Activated CD8-positive, alpha-beta memory T cell treated with anti-CD3 and anti-CD28 coated beads, Interleukin-2, amount 50 U/mL, for 1 hour (primary cell): Measurements from ENCODE around the gene ZDHHC22.
"Not testable (repeated sequence)": the region's sequence is repeated elsewhere in the genome, so short reads cannot be mapped to it uniquely, and the experiment has no call there.

ENCODE experiments used
- DNase-seq: peaks from one replicate; pipeline ENCODE4 v3.0.0-alpha.2; 2020; ENCODE audit errors: extremely low read depth

ZDHHC22 gene

GRCh38 chr14:77141214-77142004, at the start of gene ZDHHC22:
Gene ZDHHC22 (minus strand): TSS chr14:77141791. CDS start chr14:77139738, 2,053 bp downstream.
- no peak for DNase-seq

GRCh38 chr14:77190977-77191376, 49.4 kb upstream of the ZDHHC22 start:
- DNase-seq, result no peak

- DNase-seq, result no peak
Measured at GRCh38 chr14:77189479-77189878, 47.9 kb upstream of the ZDHHC22 start.

GRCh38 chr14:77187649-77188012, 46.0 kb upstream of the ZDHHC22 start:
- DNase-seq, result no peak

GRCh38 chr14:77186911-77187648, 45.5 kb upstream of the ZDHHC22 start:
- DNase-seq, result no peak

GRCh38 chr14:77185093-77185465, 43.5 kb upstream of the ZDHHC22 start:
- no peak for DNase-seq

GRCh38 chr14:77184396-77185092, 43.0 kb upstream of the ZDHHC22 start:
- DNase-seq, result no peak

- DNase-seq, result no peak
Measured at GRCh38 chr14:77183896-77184295, 42.3 kb upstream of the ZDHHC22 start.

- DNase-seq, result peak; percentile 4
Measured at GRCh38 chr14:77181603-77182437, 40.2 kb upstream of the ZDHHC22 start, which contains the start of gene TMEM63C. Gene TMEM63C (plus strand): TSS chr14:77181798. CDS start chr14:77218814, 37,016 bp downstream.

GRCh38 chr14:77180726-77181602, 39.4 kb upstream of the ZDHHC22 start:
- DNase-seq, result no peak

- no peak for DNase-seq
Measured at GRCh38 chr14:77178656-77179055, 37.1 kb upstream of the ZDHHC22 start.

- DNase-seq, result no peak
Measured at GRCh38 chr14:77177702-77178101, 36.1 kb upstream of the ZDHHC22 start.

GRCh38 chr14:77175843-77176242, 34.3 kb upstream of the ZDHHC22 start:
- DNase-seq, result no peak

GRCh38 chr14:77173911-77174617, 32.5 kb upstream of the ZDHHC22 start:
- not testable (repeated sequence) for DNase-seq

GRCh38 chr14:77172916-77173315, 31.3 kb upstream of the ZDHHC22 start:
- DNase-seq, result no peak

- DNase-seq, result no peak
Measured at GRCh38 chr14:77170045-77170444, 28.5 kb upstream of the ZDHHC22 start.

- DNase-seq, result no peak
Measured at GRCh38 chr14:77161011-77161410, 19.4 kb upstream of the ZDHHC22 start.

- DNase-seq, result no peak
Measured at GRCh38 chr14:77158882-77159255, 17.3 kb upstream of the ZDHHC22 start.

GRCh38 chr14:77158175-77158881, 16.7 kb upstream of the ZDHHC22 start:
- DNase-seq, result no peak
